ENCODE results near the gene NUTM2G. TPM values are rescaled to one million over a fixed set of nuclear protein-coding genes. Genes with fewer than 3 reads are reported as not detected.

NUTM2G gene, protein sequence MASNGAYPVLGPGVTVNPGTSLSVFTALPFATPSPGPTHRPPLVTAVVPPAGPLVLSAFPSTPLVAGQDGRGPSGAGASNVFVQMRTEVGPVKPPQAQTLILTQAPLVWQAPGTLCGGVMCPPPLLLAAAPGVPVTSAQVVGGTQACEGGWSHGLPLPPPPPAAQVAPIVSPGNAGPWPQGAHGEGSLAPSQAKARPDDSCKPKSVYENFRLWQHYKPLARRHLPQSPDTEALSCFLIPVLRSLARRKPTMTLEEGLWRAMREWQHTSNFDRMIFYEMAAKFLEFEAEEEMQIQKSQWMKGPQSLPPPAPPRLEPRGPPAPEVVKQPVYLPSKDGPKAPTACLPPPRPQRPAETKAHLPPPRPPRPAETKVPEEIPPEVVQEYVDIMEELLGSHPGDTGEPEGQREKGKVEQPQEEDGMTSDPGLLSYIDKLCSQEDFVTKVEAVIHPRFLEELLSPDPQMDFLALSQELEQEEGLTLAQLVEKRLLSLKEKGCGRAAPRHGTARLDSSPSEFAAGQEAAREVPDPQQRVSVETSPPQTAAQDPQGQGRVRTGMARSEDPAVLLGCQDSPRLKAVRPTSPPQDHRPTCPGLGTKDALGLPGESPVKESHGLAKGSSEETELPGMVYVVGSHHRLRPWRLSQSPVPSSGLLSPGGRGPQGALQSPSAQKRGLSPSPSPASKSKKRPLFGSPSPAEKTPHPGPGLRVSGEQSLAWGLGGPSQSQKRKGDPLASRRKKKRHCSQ
- not detected for total RNA-seq

DNA sequence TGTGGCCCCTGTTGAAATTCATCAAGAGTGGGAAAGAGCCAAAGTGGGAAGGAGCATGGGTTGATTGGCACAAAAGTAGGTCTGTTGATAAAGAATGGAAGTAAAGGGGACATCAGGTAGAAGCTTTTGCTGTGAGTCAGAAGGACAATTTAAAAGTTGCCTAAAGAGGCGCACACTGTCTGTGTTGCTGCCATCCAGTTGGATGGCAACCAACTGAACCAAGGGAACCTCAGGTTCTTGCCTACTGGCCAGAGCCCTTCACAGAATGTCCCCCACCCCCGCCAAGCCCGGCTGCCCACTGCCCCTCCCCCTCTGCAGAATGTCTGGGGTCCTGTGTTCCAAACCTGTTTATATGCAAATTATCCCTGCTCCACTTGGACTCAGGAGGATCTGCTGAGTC, at the start of gene NUTM2G:
NUTM2G (plus strand) TSS at position 301 of the 400 bp plus-strand sequence. CDS start 182 bp downstream, outside the sequence.

Other genes starting within 250 kb of the NUTM2G start
- gene ZNF510, start 150.8 kb upstream of the NUTM2G start, total RNA-seq, result 27.6 TPM
- gene ZNF782, start 74.3 kb upstream of the NUTM2G start, total RNA-seq, result 12.3 TPM
- 4.4 TPM for gene CTSV, start 110.3 kb downstream of the NUTM2G start, total RNA-seq

All from metanephros (tissue), 1 donor.